Tibial artery (tissue), 4 donors: Measurements from ENCODE around the gene ALKBH5.

ENCODE experiments used
- DNase-seq, 2 donors: peaks; one replicate each; pipeline ENCODE4 v3.0.0-alpha.2; 2019
- H3K27ac ChIP-seq, 2 donors: fragments of 200-600 bp; sonication (generic) in 1 of 2; 1 replicate in 1 of 2; 2 replicates in 1 of 2; pipeline ENCODE4 v1.5.1; 2018 to 2019; ENCODE audit warnings: mild to moderate bottlenecking in 1 of 2
- H3K27me3 ChIP-seq, 2 donors: fragments of 200-600 bp; sonication (generic) in 1 of 2; one replicate each; pipeline versions ENCODE4 v1.5.1 to v1.6.0; 2016 to 2019
- H3K36me3 ChIP-seq, 3 donors: fragments of 200-600 bp; sonication (generic) in 2 of 3; one replicate each; pipeline ENCODE4 v1.5.1; 2016 to 2019; ENCODE audit warnings: mild to moderate bottlenecking in 2 of 3
- H3K4me1 ChIP-seq, 4 donors: fragments of 200-600 bp; sonication (generic) in 2 of 4; 1 replicate in 3 of 4; 2 replicates in 1 of 4; pipeline ENCODE4 v1.5.1; 2016 to 2019
- H3K4me3 ChIP-seq, 2 donors: fragments of 200-600 bp; sonication (generic) in 1 of 2; 1 replicate in 1 of 2; 2 replicates in 1 of 2; pipeline ENCODE4 v1.5.1; 2018 to 2019; ENCODE audit warnings: mild to moderate bottlenecking in 2 of 2
- H3K9me3 ChIP-seq, 3 donors: fragments of 200-600 bp; sonication (generic) in 1 of 3; one replicate each; pipeline ENCODE4 v1.5.1; 2016 to 2019
- intact Hi-C: fragments of 100-400 bp; cut with DNase I; formaldehyde crosslinking; loops from one replicate; pipeline ENCODE4 v1.15.0; 2023; ENCODE audit warnings: low total_unique reads
- TF ChIP-seq, protein P1 (sequence below), 2 experiments: fragments of 200-600 bp in 1 of 2; fragments of 450-650 bp in 1 of 2; IDR thresholded peaks; one replicate each; pipeline ENCODE4 v1.5.1; 2017 to 2019; ENCODE audit warnings: antibody characterized with exemption in 2 of 2, mild to moderate bottlenecking in 1 of 2, moderate library complexity in 1 of 2

ALKBH5 gene

DNA sequence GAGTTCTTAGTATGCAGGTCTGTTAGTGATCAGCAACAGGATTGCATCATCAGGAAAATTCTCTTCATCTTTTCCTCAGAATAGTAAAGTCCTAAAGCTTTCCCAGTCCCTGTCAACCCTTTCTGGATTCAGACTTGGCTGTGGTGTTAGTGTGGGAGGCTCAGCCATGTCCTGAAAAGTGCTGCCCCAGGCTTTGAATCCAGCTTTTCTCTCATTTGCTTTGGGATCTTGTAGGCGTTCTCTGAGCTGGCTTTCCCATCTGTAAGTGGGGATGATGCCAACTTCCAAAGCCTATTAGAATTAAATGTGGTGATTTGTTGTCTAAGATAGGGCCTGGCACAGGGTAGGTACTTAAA, 3.0 kb downstream of the ALKBH5 start:
- intact Hi-C loops, result no loop called here
- peaks cover 0 to 18% (median 0%) of the 10 kb centered on the region in 3 donors for H3K36me3 ChIP-seq
- H3K9me3 ChIP-seq, result no peaks in the 10 kb centered on the region
- H3K27ac ChIP-seq, result peak overlapping the region; percentile 98 to 100
- DNase-seq, result no peak
- H3K4me3 ChIP-seq, result peak overlapping the region; percentile 88 to 99
- peaks cover 0 to 74% (median 67%) of the 10 kb centered on the region in 4 donors for H3K4me1 ChIP-seq
- no peaks in the 10 kb centered on the region for H3K27me3 ChIP-seq
- TF ChIP-seq, protein P1, sequence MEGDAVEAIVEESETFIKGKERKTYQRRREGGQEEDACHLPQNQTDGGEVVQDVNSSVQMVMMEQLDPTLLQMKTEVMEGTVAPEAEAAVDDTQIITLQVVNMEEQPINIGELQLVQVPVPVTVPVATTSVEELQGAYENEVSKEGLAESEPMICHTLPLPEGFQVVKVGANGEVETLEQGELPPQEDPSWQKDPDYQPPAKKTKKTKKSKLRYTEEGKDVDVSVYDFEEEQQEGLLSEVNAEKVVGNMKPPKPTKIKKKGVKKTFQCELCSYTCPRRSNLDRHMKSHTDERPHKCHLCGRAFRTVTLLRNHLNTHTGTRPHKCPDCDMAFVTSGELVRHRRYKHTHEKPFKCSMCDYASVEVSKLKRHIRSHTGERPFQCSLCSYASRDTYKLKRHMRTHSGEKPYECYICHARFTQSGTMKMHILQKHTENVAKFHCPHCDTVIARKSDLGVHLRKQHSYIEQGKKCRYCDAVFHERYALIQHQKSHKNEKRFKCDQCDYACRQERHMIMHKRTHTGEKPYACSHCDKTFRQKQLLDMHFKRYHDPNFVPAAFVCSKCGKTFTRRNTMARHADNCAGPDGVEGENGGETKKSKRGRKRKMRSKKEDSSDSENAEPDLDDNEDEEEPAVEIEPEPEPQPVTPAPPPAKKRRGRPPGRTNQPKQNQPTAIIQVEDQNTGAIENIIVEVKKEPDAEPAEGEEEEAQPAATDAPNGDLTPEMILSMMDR (IDR thresholded peaks at IDR 0.05), result no peak

DNA sequence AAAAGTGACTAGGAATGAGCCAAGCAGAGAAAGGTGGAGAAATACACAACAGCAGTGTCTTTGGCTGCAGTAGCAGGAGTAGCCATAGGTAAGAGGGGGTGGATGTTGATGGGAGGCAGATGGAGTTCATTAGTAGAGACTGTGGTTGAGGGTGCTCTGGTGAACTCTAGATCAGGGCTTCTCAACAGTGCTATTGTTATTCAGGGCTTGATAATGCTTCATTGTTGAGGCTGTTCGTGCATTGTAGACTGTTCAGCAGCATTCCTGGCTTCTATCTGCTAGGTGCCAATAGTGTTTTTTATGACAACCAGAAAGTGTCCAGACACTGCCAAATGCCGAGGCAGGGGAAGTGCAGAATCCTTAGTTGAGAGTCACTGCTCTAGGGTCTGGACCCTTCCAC, 3.6 kb downstream of the ALKBH5 start:
- H3K9me3 ChIP-seq, result no peaks in the 10 kb centered on the region
- H3K4me3 ChIP-seq, result peak overlapping the region; percentile 88 to 99
- H3K36me3 ChIP-seq, result peaks cover 0 to 18% (median 0%) of the 10 kb centered on the region in 3 donors
- no peaks in the 10 kb centered on the region for H3K27me3 ChIP-seq
- DNase-seq, result no peak
- peaks cover 0 to 74% (median 68%) of the 10 kb centered on the region in 4 donors for H3K4me1 ChIP-seq
- peak overlapping the region; percentile 98 to 100 for H3K27ac ChIP-seq
- TF ChIP-seq, protein P1 (IDR thresholded peaks at IDR 0.05), result no peak
- intact Hi-C loops, result no loop called here

DNA sequence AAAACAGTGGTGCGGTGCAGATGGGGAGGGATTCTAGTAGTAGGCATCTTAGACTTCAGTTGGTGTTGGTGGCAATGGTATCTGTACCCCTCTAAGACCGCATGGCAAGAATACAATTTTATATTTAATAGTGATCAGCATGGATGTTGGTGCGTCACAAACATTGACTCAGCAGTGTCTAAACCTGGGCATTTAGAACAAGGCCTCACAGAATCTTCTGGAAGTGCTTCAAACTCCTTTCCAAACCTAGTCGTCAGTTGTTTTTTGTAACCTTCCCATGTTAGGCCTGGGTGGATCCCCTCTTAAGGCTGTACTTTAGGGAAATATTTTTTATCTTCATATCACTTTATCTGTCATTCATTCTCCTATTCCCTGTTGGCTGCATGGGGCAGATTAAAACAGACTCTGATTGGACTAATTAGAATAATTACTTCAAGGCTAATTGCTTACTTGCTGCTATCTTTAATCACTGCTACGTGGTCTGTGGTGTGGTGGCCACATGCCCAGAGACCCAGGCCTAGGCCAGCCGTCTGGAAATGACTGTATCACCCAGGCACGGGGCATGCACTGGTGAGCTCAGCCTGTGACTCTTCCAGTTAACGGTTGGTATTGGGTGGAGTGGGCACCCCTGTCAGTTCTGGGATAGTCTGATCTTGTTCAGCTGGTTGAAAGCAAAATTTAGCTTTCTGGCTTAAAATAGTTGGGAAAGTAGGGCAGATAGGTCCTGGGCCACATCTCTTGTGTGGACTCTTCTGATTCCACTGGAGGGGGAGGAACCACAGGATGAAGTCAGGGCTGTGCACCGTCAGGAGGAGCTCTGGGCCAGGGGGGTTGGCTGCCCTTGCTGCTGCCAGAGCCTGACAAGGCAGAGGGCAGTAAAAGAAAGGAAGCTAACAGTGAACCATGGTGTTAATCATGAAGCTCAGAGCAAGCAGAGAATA, 4.5 kb downstream of the ALKBH5 start:
- H3K36me3 ChIP-seq, result peaks cover 0 to 18% (median 0%) of the 10 kb centered on the region in 3 donors
- H3K4me3 ChIP-seq, result peak overlapping the region; percentile 88 to 99
- H3K27ac ChIP-seq, result peak overlapping the region; percentile 98 to 100
- DNase-seq, result no peak
- H3K9me3 ChIP-seq, result no peaks in the 10 kb centered on the region
- H3K27me3 ChIP-seq, result no peaks in the 10 kb centered on the region
- peaks cover 0 to 78% (median 70%) of the 10 kb centered on the region in 4 donors for H3K4me1 ChIP-seq
- TF ChIP-seq, protein P1 (IDR thresholded peaks at IDR 0.05), result no peak
- intact Hi-C loops, result no loop called here

DNA sequence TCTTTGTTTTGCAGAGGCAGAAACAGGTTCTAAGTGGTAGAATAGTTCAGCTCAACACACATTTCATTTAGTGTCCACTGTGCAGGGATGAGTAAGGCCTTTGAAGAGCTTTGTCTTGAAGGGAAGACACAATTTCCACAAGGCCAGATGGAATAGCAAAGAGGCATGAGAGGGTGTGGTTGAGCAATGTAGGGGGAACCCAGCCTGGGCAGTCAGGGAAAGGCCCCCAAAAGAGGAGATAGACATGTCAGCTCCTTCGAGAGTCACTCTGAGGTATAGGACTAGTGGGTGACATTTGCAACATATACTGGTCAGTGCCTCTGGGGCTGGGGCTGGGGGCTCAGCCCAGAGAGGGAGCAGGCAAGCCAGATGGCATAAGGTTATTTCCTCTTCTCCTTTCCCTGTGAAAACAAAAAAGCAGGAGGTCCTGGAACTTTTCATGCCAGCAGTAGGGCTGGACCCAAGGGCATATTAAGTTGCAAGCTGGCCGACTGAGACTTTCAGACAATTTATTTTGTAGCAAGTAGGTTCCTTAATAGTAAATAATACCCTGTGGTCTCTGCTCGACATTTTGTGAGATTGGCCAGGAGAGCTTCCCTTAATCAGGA, 7.1 kb downstream of the ALKBH5 start:
- H3K36me3 ChIP-seq, result peaks cover 5 to 35% (median 14%) of the 10 kb centered on the region in 3 donors
- intact Hi-C loops, result no loop called here

DNA sequence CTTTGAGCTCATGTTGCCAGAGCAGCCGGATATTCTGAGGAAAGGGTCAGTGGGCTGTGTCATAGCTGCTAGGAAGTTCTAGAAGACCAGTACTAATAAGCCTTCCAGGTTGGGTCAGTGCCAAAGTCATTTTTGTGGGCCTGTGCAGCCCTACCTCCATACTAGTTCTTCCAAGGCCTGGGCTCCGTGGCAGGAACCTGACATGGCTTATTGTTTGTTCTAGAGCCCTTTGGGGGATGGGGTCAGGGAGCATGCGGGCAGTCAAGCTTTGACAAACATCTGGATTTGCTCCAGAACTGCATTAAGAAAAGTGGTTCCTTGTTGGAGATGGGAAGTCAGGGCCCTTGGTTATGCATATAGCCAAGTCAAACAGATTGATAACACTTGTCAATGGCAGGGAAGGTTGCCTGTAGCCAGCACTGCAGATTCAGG, 7.6 kb downstream of the ALKBH5 start:
- peaks cover 0 to 82% (median 69%) of the 10 kb centered on the region in 4 donors for H3K4me1 ChIP-seq
- peak overlapping the region in 1 of 2 donors; percentile 3 for H3K4me3 ChIP-seq
- intact Hi-C loops, result no loop called here
- peak overlapping the region; percentile 5 to 48 for H3K27ac ChIP-seq
- TF ChIP-seq, protein P1 (IDR thresholded peaks at IDR 0.05), result no peak
- no peaks in the 10 kb centered on the region for H3K27me3 ChIP-seq
- DNase-seq, result no peak
- peaks cover 11 to 40% (median 19%) of the 10 kb centered on the region in 3 donors for H3K36me3 ChIP-seq
- H3K9me3 ChIP-seq, result no peaks in the 10 kb centered on the region

More for the DNA sequence above, 7.1 kb downstream of the ALKBH5 start:
- no peaks in the 10 kb centered on the region for H3K9me3 ChIP-seq
- TF ChIP-seq, protein P1 (IDR thresholded peaks at IDR 0.05), result no peak
- H3K27me3 ChIP-seq, result no peaks in the 10 kb centered on the region
- DNase-seq, result no peak
- H3K4me1 ChIP-seq, result peaks cover 0 to 87% (median 74%) of the 10 kb centered on the region in 4 donors
- peak overlapping the region; percentile 5 to 48 for H3K27ac ChIP-seq
- H3K4me3 ChIP-seq, result peak overlapping the region in 1 of 2 donors; percentile 3
